ENCODE results near the gene RTEL1.

Gene RTEL1

GRCh38 chr20:63689046-63690002 lies 31.2 kb downstream of the RTEL1 start:
- 95 to 96% methylated on average over 44 of the region's 44 CpGs for WGBS, 2 experiments
- Histone ChIP-seq H3K4me1 (ENCODE audit: control insufficient read depth, insufficient read depth, low read length) (no peaks in the 10 kb centered on the region), H3K36me3 (ENCODE audit: control insufficient read depth, insufficient read depth, low read length) (no peaks in the 10 kb centered on the region), H3K9me3 (ENCODE audit: control insufficient read depth, low read length) (no peaks in the 10 kb centered on the region), H3K27me3 (ENCODE audit: control insufficient read depth, insufficient read depth, low read length, poor library complexity, severe bottlenecking) (no peaks in the 10 kb centered on the region), H3K4me3 (ENCODE audit: insufficient read depth, low read depth, low read length) (no peak overlapping the region), H3K27ac (ENCODE audit: insufficient read depth, low read depth, low read length, poor library complexity, severe bottlenecking) (no peak overlapping the region)

- Histone ChIP-seq H3K36me3 (ENCODE audit: control insufficient read depth, insufficient read depth, low read length) (no peaks in the 10 kb centered on the region), H3K4me3 (ENCODE audit: insufficient read depth, low read depth, low read length) (no peak overlapping the region), H3K27ac (ENCODE audit: insufficient read depth, low read depth, low read length, poor library complexity, severe bottlenecking) (no peak overlapping the region), H3K27me3 (ENCODE audit: control insufficient read depth, insufficient read depth, low read length, poor library complexity, severe bottlenecking) (no peaks in the 10 kb centered on the region), H3K9me3 (ENCODE audit: control insufficient read depth, low read length) (no peaks in the 10 kb centered on the region), H3K4me1 (ENCODE audit: control insufficient read depth, insufficient read depth, low read length) (no peaks in the 10 kb centered on the region)
- WGBS, 2 experiments, result 94 to 95% methylated on average over 40 of the region's 40 CpGs
These were observed 32.1 kb downstream of the RTEL1 start for GRCh38 chr20:63690003-63690897.

- no peaks in the 10 kb centered on the region for H3K4me1 ChIP-seq (ENCODE audit: control insufficient read depth, insufficient read depth, low read length)
- no peak overlapping the region for H3K4me3 ChIP-seq (ENCODE audit: insufficient read depth, low read depth, low read length)
- no peak overlapping the region for H3K27ac ChIP-seq (ENCODE audit: insufficient read depth, low read depth, low read length, poor library complexity, severe bottlenecking)
- no peaks in the 10 kb centered on the region for H3K36me3 ChIP-seq (ENCODE audit: control insufficient read depth, insufficient read depth, low read length)
- 93 to 95% methylated on average over 24 of the region's 24 CpGs for WGBS, 2 experiments
- H3K27me3 ChIP-seq (ENCODE audit: control insufficient read depth, insufficient read depth, low read length, poor library complexity, severe bottlenecking), result no peaks in the 10 kb centered on the region
- no peaks in the 10 kb centered on the region for H3K9me3 ChIP-seq (ENCODE audit: control insufficient read depth, low read length)
These were observed 33.0 kb downstream of the RTEL1 start for GRCh38 chr20:63690898-63691710.

- H3K27ac ChIP-seq (ENCODE audit: insufficient read depth, low read depth, low read length, poor library complexity, severe bottlenecking), result no peak overlapping the region
- WGBS, 2 experiments, result 93 to 96% methylated on average over 21 of the region's 21 CpGs
- H3K36me3 ChIP-seq (ENCODE audit: control insufficient read depth, insufficient read depth, low read length), result no peaks in the 10 kb centered on the region
- H3K4me3 ChIP-seq (ENCODE audit: insufficient read depth, low read depth, low read length), result no peak overlapping the region
- no peaks in the 10 kb centered on the region for H3K27me3 ChIP-seq (ENCODE audit: control insufficient read depth, insufficient read depth, low read length, poor library complexity, severe bottlenecking)
- H3K9me3 ChIP-seq (ENCODE audit: control insufficient read depth, low read length), result no peaks in the 10 kb centered on the region
- H3K4me1 ChIP-seq (ENCODE audit: control insufficient read depth, insufficient read depth, low read length), result peaks cover 3% of the 10 kb centered on the region
These were observed 33.8 kb downstream of the RTEL1 start for GRCh38 chr20:63691711-63692435.

- no peaks in the 10 kb centered on the region for H3K27me3 ChIP-seq (ENCODE audit: control insufficient read depth, insufficient read depth, low read length, poor library complexity, severe bottlenecking)
- H3K4me1 ChIP-seq (ENCODE audit: control insufficient read depth, insufficient read depth, low read length), result peaks cover 5% of the 10 kb centered on the region
- no peak overlapping the region for H3K27ac ChIP-seq (ENCODE audit: insufficient read depth, low read depth, low read length, poor library complexity, severe bottlenecking)
- 93% methylated on average over 20 of the region's 20 CpGs for WGBS, 2 experiments
- no peaks in the 10 kb centered on the region for H3K36me3 ChIP-seq (ENCODE audit: control insufficient read depth, insufficient read depth, low read length)
- no peak overlapping the region for H3K4me3 ChIP-seq (ENCODE audit: insufficient read depth, low read depth, low read length)
- H3K9me3 ChIP-seq (ENCODE audit: control insufficient read depth, low read length), result no peaks in the 10 kb centered on the region
These were observed 34.4 kb downstream of the RTEL1 start for GRCh38 chr20:63692436-63693082.

- Histone ChIP-seq H3K4me3 (ENCODE audit: insufficient read depth, low read depth, low read length) (no peak overlapping the region), H3K36me3 (ENCODE audit: control insufficient read depth, insufficient read depth, low read length) (no peaks in the 10 kb centered on the region), H3K27me3 (ENCODE audit: control insufficient read depth, insufficient read depth, low read length, poor library complexity, severe bottlenecking) (no peaks in the 10 kb centered on the region), H3K27ac (ENCODE audit: insufficient read depth, low read depth, low read length, poor library complexity, severe bottlenecking) (no peak overlapping the region), H3K9me3 (ENCODE audit: control insufficient read depth, low read length) (no peaks in the 10 kb centered on the region), H3K4me1 (ENCODE audit: control insufficient read depth, insufficient read depth, low read length) (peaks cover 5% of the 10 kb centered on the region)
- WGBS, 2 experiments, result 95 to 98% methylated on average over 10 of the region's 10 CpGs
These were observed 35.1 kb downstream of the RTEL1 start for GRCh38 chr20:63693083-63693732.

- Histone ChIP-seq H3K4me1 (ENCODE audit: control insufficient read depth, insufficient read depth, low read length) (peaks cover 5% of the 10 kb centered on the region), H3K36me3 (ENCODE audit: control insufficient read depth, insufficient read depth, low read length) (no peaks in the 10 kb centered on the region), H3K27ac (ENCODE audit: insufficient read depth, low read depth, low read length, poor library complexity, severe bottlenecking) (no peak overlapping the region), H3K9me3 (ENCODE audit: control insufficient read depth, low read length) (no peaks in the 10 kb centered on the region), H3K4me3 (ENCODE audit: insufficient read depth, low read depth, low read length) (no peak overlapping the region), H3K27me3 (ENCODE audit: control insufficient read depth, insufficient read depth, low read length, poor library complexity, severe bottlenecking) (no peaks in the 10 kb centered on the region)
- 96 to 98% methylated on average over 21 of the region's 21 CpGs for WGBS, 2 experiments
These were observed 35.8 kb downstream of the RTEL1 start for GRCh38 chr20:63693733-63694583.

- 95 to 96% methylated on average over 37 of the region's 37 CpGs for WGBS, 2 experiments
- no peaks in the 10 kb centered on the region for H3K36me3 ChIP-seq (ENCODE audit: control insufficient read depth, insufficient read depth, low read length)
- no peak overlapping the region for H3K4me3 ChIP-seq (ENCODE audit: insufficient read depth, low read depth, low read length)
- H3K27ac ChIP-seq (ENCODE audit: insufficient read depth, low read depth, low read length, poor library complexity, severe bottlenecking), result no peak overlapping the region
- peaks cover 5% of the 10 kb centered on the region for H3K4me1 ChIP-seq (ENCODE audit: control insufficient read depth, insufficient read depth, low read length)
- no peaks in the 10 kb centered on the region for H3K9me3 ChIP-seq (ENCODE audit: control insufficient read depth, low read length)
- H3K27me3 ChIP-seq (ENCODE audit: control insufficient read depth, insufficient read depth, low read length, poor library complexity, severe bottlenecking), result no peaks in the 10 kb centered on the region
These were observed 36.7 kb downstream of the RTEL1 start for GRCh38 chr20:63694584-63695423.
